HepG2 (cell line): ENCODE data around the gene TREX2. TPM values are rescaled to one million over a fixed set of nuclear protein-coding genes. Genes with fewer than 3 reads are reported as not detected.

Source experiments
- ATAC-seq: fragments of 200-7000 bp; cut with Tn5 transposase; 3 replicates; pipeline ENCODE4 v1.9.1; 2020; ENCODE audit warnings: mild to moderate bottlenecking, moderate library complexity
- BruUV-seq: library from RNA; stranded (reverse); fragments of 400-500 nt; replicated peaks from 2 replicates; lab custom pipeline; 2021; lab: Mats Ljungman, UMichigan
- CTCF ChIA-PET: fragments of 300-600 bp; formaldehyde crosslinking; extraction: SDS; loops from one replicate; lab custom pipeline; 2021; ENCODE audit warnings: low total read pairs, inconsistent platforms, low intra/inter-chr PET ratio; lab: Yijun Ruan, JAX
- POLR2A ChIA-PET: fragments of 350-600 bp; sonication (Branson Sonifier 250); formaldehyde crosslinking; loops from one replicate; lab custom pipeline; 2020; ENCODE audit warnings: antibody characterized with exemption, inconsistent platforms; lab: Yijun Ruan, JAX
- DNase-seq: peaks from one replicate; pipeline ENCODE4 v3.0.0-alpha.2; 2015; ENCODE audit warnings: low spot score
- FAIRE-seq: peaks from 3 replicates; lab custom pipeline; 2011; peaks lifted over from hg19 to GRCh38; lab: Jason Lieb, UNC
- H2AFZ ChIP-seq: one replicate; pipeline ENCODE4 v1.6.1; 2011; ENCODE audit warnings: low read length, inconsistent platforms
- H3K27ac ChIP-seq: fragments of 300-600 bp; 3 replicates; pipeline ENCODE4 v1.8.0; 2011; ENCODE audit warnings: mixed run types, mild to moderate bottlenecking, mixed read lengths, low read length, inconsistent platforms; ENCODE audit not compliant: insufficient read depth; ENCODE audit errors: extremely low read length
- H3K27me3 ChIP-seq, 2 experiments: fragments of 200-600 bp in 1 of 2; 2 replicates in 1 of 2; 3 replicates in 1 of 2; pipeline versions ENCODE4 v1.6.0 to v1.8.0; 2011; ENCODE audit warnings: low read length in 2 of 2, mild to moderate bottlenecking in 2 of 2, moderate library complexity in 2 of 2, inconsistent platforms in 1 of 2; ENCODE audit not compliant: insufficient read depth in 2 of 2, control insufficient read depth in 1 of 2
- H3K36me3 ChIP-seq, 2 experiments: fragments of 200-600 bp in 1 of 2; replicated peaks in 1 of 2; 2 replicates in 1 of 2; 3 replicates in 1 of 2; pipeline versions ENCODE4 v1.5.1 to v1.8.0; 2011; ENCODE audit warnings: low read length in 2 of 2, inconsistent platforms in 1 of 2; ENCODE audit not compliant: insufficient read depth in 2 of 2, control insufficient read depth in 1 of 2
- H3K4me1 ChIP-seq: 2 replicates; pipeline ENCODE4 v1.5.1; 2012; ENCODE audit warnings: low read length, inconsistent platforms; ENCODE audit not compliant: insufficient read depth
- H3K4me2 ChIP-seq: 2 replicates; pipeline ENCODE4 v1.6.0; 2011; ENCODE audit warnings: low read depth, low read length, inconsistent platforms
- H3K4me3 ChIP-seq, 3 experiments: fragments of 200-600 bp in 1 of 3; sonication (generic), shearing (Covaris generic) in 1 of 3; replicated peaks in 1 of 3; 2 replicates each; pipeline ENCODE4 v1.5.1; 2011 to 2016; ENCODE audit warnings: low read length in 3 of 3, inconsistent platforms in 2 of 3, low read depth in 2 of 3, mild to moderate bottlenecking in 2 of 3, control low read depth in 1 of 3, mixed read lengths in 1 of 3; ENCODE audit not compliant: insufficient read depth in 1 of 3
- H3K79me2 ChIP-seq: one replicate; pipeline ENCODE4 v1.6.1; 2011; ENCODE audit warnings: low read length, inconsistent platforms; ENCODE audit not compliant: insufficient read depth
- H3K9ac ChIP-seq: 2 replicates; pipeline ENCODE4 v1.6.0; 2011; ENCODE audit warnings: mild to moderate bottlenecking, low read depth, low read length, inconsistent platforms; ENCODE audit not compliant: insufficient read depth
- H3K9me3 ChIP-seq: 2 replicates; pipeline ENCODE4 v1.5.1; 2012; ENCODE audit warnings: mild to moderate bottlenecking, low read length
- H4K20me1 ChIP-seq: 2 replicates; pipeline ENCODE4 v1.6.0; 2011; ENCODE audit warnings: inconsistent platforms, mild to moderate bottlenecking, low read length, moderate library complexity; ENCODE audit not compliant: insufficient read depth
- GFI1 ChIP-seq: sonication (generic); formaldehyde crosslinking; IDR thresholded peaks from 2 replicates; pipeline ENCODE4 v1.5.0; 2020; ENCODE audit warnings: missing genetic modification reagents, mild to moderate bottlenecking, borderline replicate concordance
- NFATC3 ChIP-seq: sonication (generic); formaldehyde crosslinking; IDR thresholded peaks from 2 replicates; pipeline ENCODE4 v1.5.1; 2020; ENCODE audit warnings: mild to moderate bottlenecking, missing genetic modification reagents
- PCBP2 ChIP-seq: fragments of 200-400 bp; formaldehyde crosslinking; optimal IDR thresholded peaks from 2 replicates; pipeline ENCODE3; 2018; ENCODE audit warnings: low read length, low read depth; ENCODE audit not compliant: poor library complexity, severe bottlenecking
- SP2 ChIP-seq: sonication (generic); formaldehyde crosslinking; IDR thresholded peaks from 2 replicates; pipeline ENCODE4 v1.5.1; 2020; ENCODE audit warnings: mild to moderate bottlenecking, missing genetic modification reagents
- TAF15 ChIP-seq: fragments of 200-400 bp; formaldehyde crosslinking; IDR thresholded peaks from one replicate; pipeline ENCODE4 v1.6.1; 2018; ENCODE audit warnings: mild to moderate bottlenecking, low read depth, low read length; ENCODE audit not compliant: poor library complexity, severe bottlenecking
- TOE1 ChIP-seq: sonication (generic); formaldehyde crosslinking; IDR thresholded peaks from 2 replicates; pipeline ENCODE4 v1.4.0; 2020; ENCODE audit warnings: mild to moderate bottlenecking, missing genetic modification reagents
- YY1 ChIP-seq: IDR thresholded peaks from 2 replicates; pipeline ENCODE4 v1.6.1; 2011; ENCODE audit warnings: low read length, low read depth, moderate library complexity, mild to moderate bottlenecking; ENCODE audit not compliant: insufficient read depth, insufficient replicate concordance
- ZNF205 ChIP-seq: IDR thresholded peaks from 2 replicates; pipeline ENCODE4 v1.6.1; 2018; ENCODE audit warnings: missing biosample characterization, missing genetic modification reagents
- ZNF296 ChIP-seq: sonication (generic); formaldehyde crosslinking; conservative IDR thresholded peaks from 2 replicates; pipeline ENCODE4 v1.5.0; 2020; ENCODE audit warnings: mild to moderate bottlenecking, missing genetic modification reagents
- ZNF317 ChIP-seq: sonication (generic); formaldehyde crosslinking; IDR thresholded peaks from 2 replicates; pipeline ENCODE4 v1.5.0; 2020; ENCODE audit warnings: mild to moderate bottlenecking, missing genetic modification reagents
- ZNF720 ChIP-seq: sonication (generic); formaldehyde crosslinking; IDR thresholded peaks from 2 replicates; pipeline ENCODE4 v1.4.0; 2020; ENCODE audit warnings: missing genetic modification reagents
- ZSCAN31 ChIP-seq: sonication (generic); formaldehyde crosslinking; IDR thresholded peaks from 2 replicates; pipeline ENCODE4 v1.5.0; 2020; ENCODE audit warnings: low read depth, mild to moderate bottlenecking, missing genetic modification reagents
- WGBS: methylation state at CpG from one replicate; pipeline ENCODE4 v1.1.6; 2017; ENCODE audit warnings: low lambda C conversion rate; 5-methylcytosine and 5-hydroxymethylcytosine counted together
- in situ Hi-C: cut with HindIII; loops from 2 replicates; pipeline ENCODE4 v1.10.0; 2017; ENCODE audit warnings: low pct_unique_long_range_greater_than_20kb; ENCODE audit not compliant: extremely low pct_ligation_motif_present
- intact Hi-C: fragments of 100-400 bp; cut with micrococcal nuclease; formaldehyde crosslinking; loops from one replicate; pipeline ENCODE4 v1.10.0; 2022; ENCODE audit not compliant: unreplicated experiment
- polyA plus RNA-seq, 8 experiments: library from polyadenylated mRNA; depleted of rRNA in 3 of 8; stranded (reverse) in 7 of 8; unstranded in 1 of 8; fragments of >200 nt; fragmentation: Illumina TruSeq in 4 of 8; extraction: Trizol in 4 of 8; gene quantifications; 2 replicates each; pipeline versions ENCODE4 v1.2.1 to v1.2.3, GENCODE V29; 2011 to 2016; ENCODE audit warnings: low read depth in 4 of 8, missing spikeins in 1 of 8, mixed read lengths in 1 of 8; ENCODE audit not compliant: insufficient read depth in 1 of 8
- total RNA-seq, 5 experiments: library from RNA; depleted of rRNA; stranded (reverse); fragments of >200 nt; fragmentation: Illumina TruSeq; extraction: Trizol; gene quantifications; 2 replicates each; pipeline ENCODE4 v1.2.3, GENCODE V29; 2016; ENCODE audit warnings: low read depth in 1 of 5

The TREX2 gene
- total and polyA plus RNA-seq, 2 of the 13 experiments (the other 11 are each of a cell fraction or from before 2014, with no cell fraction given): 0.13 to 0.18 TPM

- Histone ChIP-seq H3K9me3 (no peaks in the 10 kb centered on the region), H4K20me1 (no peaks in the 10 kb centered on the region), H3K9ac (no peak overlapping the region), H3K79me2 (no peaks in the 10 kb centered on the region), H3K4me3 (no peak overlapping the region), H3K4me1 (no peaks in the 10 kb centered on the region), H3K36me3 (no peaks in the 10 kb centered on the region), H3K27ac (no peak overlapping the region), H3K4me2 (no peak overlapping the region), H2AFZ (no peak overlapping the region), H3K27me3 (no peaks in the 10 kb centered on the region; a peak in 1 of 5 replicates)
- TF ChIP-seq TAF15: no peak
- no peak for TF ChIP-seq YY1
- no peak for TF ChIP-seq ZNF296 (CRISPR knock-in tag)
- no peak for TF ChIP-seq SP2
- TF ChIP-seq PCBP2: no peak
- no peak for TF ChIP-seq TOE1 (CRISPR knock-in tag)
- TF ChIP-seq ZSCAN31 (CRISPR knock-in tag): no peak
- no TSS peak for BruUV-seq
- intact Hi-C loops (no loop called here), in situ Hi-C loops (no loop called here)
- FAIRE-seq: no peak
- 0% methylated on average over 1 of the region's 5 CpGs for WGBS
- POLR2A ChIA-PET: no interaction called here
- CTCF ChIA-PET: no interaction called here
- DNase-seq: no peak
- ATAC-seq: no peak
These were observed 3.4 kb downstream of the TREX2 start for GRCh38 chrX:153442463-153442862.

- Histone ChIP-seq H3K4me1 (no peaks in the 10 kb centered on the region), H3K27ac (no peak overlapping the region), H3K4me2 (no peak overlapping the region), H3K9me3 (no peaks in the 10 kb centered on the region), H3K4me3 (no peak overlapping the region), H3K27me3 (no peaks in the 10 kb centered on the region; a peak in 1 of 5 replicates), H3K9ac (no peak overlapping the region), H3K36me3 (no peaks in the 10 kb centered on the region), H3K79me2 (no peaks in the 10 kb centered on the region), H2AFZ (no peak overlapping the region), H4K20me1 (no peaks in the 10 kb centered on the region)
- POLR2A ChIA-PET: no interaction called here
- CTCF ChIA-PET: no interaction called here
- WGBS: 11% methylated on average over 1 of the region's 9 CpGs
- DNase-seq (no peak), FAIRE-seq (no peak), ATAC-seq (no peak)
- intact Hi-C loops (no loop called here), in situ Hi-C loops (no loop called here)
- no peak for TF ChIP-seq ZNF720 (CRISPR knock-in tag)
- TF ChIP-seq ZNF317 (CRISPR knock-in tag): no peak
- TF ChIP-seq NFATC3 (CRISPR knock-in tag): no peak
- no peak for TF ChIP-seq ZNF205 (CRISPR knock-in tag)
- TF ChIP-seq GFI1 (CRISPR knock-in tag): no peak
- BruUV-seq: no TSS peak
These were observed 3.9 kb downstream of the TREX2 start for GRCh38 chrX:153441981-153442380.
